GM12878 (cell line): ENCODE measurements around the gene RDH12.

Experiments
- CTCF ChIP-seq, 3 experiments: IDR thresholded peaks in 2 of 3; conservative IDR thresholded peaks in 1 of 3; 2 replicates each; pipeline ENCODE4 v1.5.1; 2011; ENCODE audit warnings: low read depth in 3 of 3, low read length in 3 of 3, mild to moderate bottlenecking in 3 of 3, control low read depth in 2 of 3, moderate library complexity in 2 of 3, inconsistent platforms in 1 of 3, mixed read lengths in 1 of 3; ENCODE audit not compliant: control insufficient read depth in 2 of 3, insufficient read depth in 1 of 3; ENCODE audit errors: extremely low read depth in 1 of 3
- FOXM1 ChIP-seq: IDR thresholded peaks from 2 replicates; pipeline ENCODE4 v1.6.1; 2012; ENCODE audit warnings: low read depth, mild to moderate bottlenecking, inconsistent platforms, low read length, moderate library complexity
- RELB ChIP-seq: fragments of 450-650 bp; IDR thresholded peaks from 2 replicates; pipeline ENCODE4 v1.6.1; 2017; ENCODE audit warnings: low read depth, mild to moderate bottlenecking, moderate library complexity

GRCh38 chr14:67727361-67727760 lies 25.7 kb downstream of the RDH12 start:
- TF ChIP-seq RELB (no peak), CTCF (IDR thresholded peaks at IDR 0.05 in 2 of 3, conservative IDR thresholded peaks at IDR 0.05 in 1 of 3; ENCODE audit: control insufficient read depth in 2 of 3, extremely low read depth in 1 of 3, insufficient read depth in 1 of 3, low read depth in 3 of 3, low read length in 3 of 3) (no peak), FOXM1 (no peak)
